Transverse colon (tissue), 4 donors: ENCODE data around the gene SOX5. TPM values are rescaled to one million over a fixed set of nuclear protein-coding genes. Genes with fewer than 3 reads are reported as not detected.
A peak's percentile ranks its signal among the peaks of the same experiment; 100 is the strongest.

ENCODE experiments used
- DNase-seq: peaks from one replicate; pipeline ENCODE4 v3.0.0-alpha.2; 2019
- H3K27ac ChIP-seq, 4 donors: fragments of 200-600 bp; sonication (generic); 2 replicates each; pipeline ENCODE4 v1.5.1; 2016 to 2018; ENCODE audit warnings: inconsistent platforms in 4 of 4
- H3K27me3 ChIP-seq: fragments of 200-600 bp; sonication (generic); 2 replicates; pipeline ENCODE4 v1.5.1; 2017; ENCODE audit warnings: inconsistent platforms
- H3K36me3 ChIP-seq, 4 donors: fragments of 200-600 bp; sonication (generic); 2 replicates each; pipeline ENCODE4 v1.5.1; 2017 to 2019; ENCODE audit warnings: inconsistent platforms in 4 of 4
- H3K4me1 ChIP-seq, 4 donors: fragments of 200-600 bp; sonication (generic); 2 replicates each; pipeline ENCODE4 v1.5.1; 2017 to 2020; ENCODE audit warnings: inconsistent platforms in 4 of 4
- H3K4me3 ChIP-seq, 4 donors: fragments of 200-600 bp; sonication (generic); 1 replicate in 1 of 4; 2 replicates in 3 of 4; pipeline versions ENCODE4 v1.5.1 to v1.6.1; 2017 to 2019; ENCODE audit warnings: inconsistent platforms in 4 of 4
- H3K9me3 ChIP-seq, 2 donors: fragments of 200-600 bp; sonication (generic); 2 replicates each; pipeline ENCODE4 v1.5.1; 2017 to 2019; ENCODE audit warnings: inconsistent platforms in 2 of 2
- CTCF ChIP-seq, 5 experiments: fragments of 200-600 bp in 3 of 5; fragments of 450-650 bp in 2 of 5; sonication (generic) in 3 of 5; IDR thresholded peaks; 1 replicate in 2 of 5; 2 replicates in 3 of 5; pipeline ENCODE4 v1.5.1; 2016 to 2017; ENCODE audit warnings: antibody characterized with exemption in 5 of 5, inconsistent platforms in 3 of 5, mild to moderate bottlenecking in 2 of 5, moderate library complexity in 1 of 5
- EP300 ChIP-seq: sonication (generic); formaldehyde crosslinking; IDR thresholded peaks from one replicate; pipeline ENCODE4 v1.6.1; 2017; ENCODE audit warnings: antibody characterized with exemption, low read depth
- POLR2A ChIP-seq: fragments of 450-650 bp; IDR thresholded peaks from one replicate; pipeline ENCODE4 v1.6.1; 2016; ENCODE audit warnings: antibody characterized with exemption, mild to moderate bottlenecking, moderate library complexity
- POLR2AphosphoS5 ChIP-seq, 3 donors: sonication (generic); formaldehyde crosslinking; IDR thresholded peaks; one replicate each; pipeline ENCODE4 v1.6.1; 2016; ENCODE audit warnings: antibody characterized with exemption in 3 of 3
- WGBS, 2 donors: methylation state at CpG; one replicate each; pipeline ENCODE4 v1.1.5; 2018; ENCODE audit warnings: low coverage in 1 of 2; 5-methylcytosine and 5-hydroxymethylcytosine counted together
- in situ Hi-C, 4 donors: fragments of 200-750 bp; cut with MboI; loops; one replicate each; pipeline versions ENCODE4 v1.15.0 to v1.15.1; 2017; ENCODE audit warnings: low sequenced_read_pairs in 3 of 4, low pct_ligation_motif_present in 1 of 4, low pct_unique_long_range_greater_than_20kb in 1 of 4
- intact Hi-C: fragments of 100-400 bp; cut with DNase I; formaldehyde crosslinking; loops from one replicate; pipeline ENCODE4 v1.15.1; 2023; ENCODE audit warnings: low total_unique reads
- total RNA-seq, 4 donors: library from RNA; depleted of rRNA; stranded (reverse); fragments of >200 nt; gene quantifications; one replicate each; pipeline ENCODE4 v1.1.0, GENCODE V29; 2016

SOX5 gene
- total RNA-seq, 4 donors from 2014 or later, result 1.00 to 9.8 (median 3.2) TPM

GRCh38 chr12:23621900-23622299 is 327.6 kb downstream of the SOX5 start:
- H3K27ac ChIP-seq, result no peak overlapping the region
- H3K27me3 ChIP-seq, result no peaks in the 10 kb centered on the region
- H3K4me3 ChIP-seq, result no peak overlapping the region
- in situ Hi-C loops, result no loop called here
- H3K36me3 ChIP-seq, result no peaks in the 10 kb centered on the region
- TF ChIP-seq POLR2AphosphoS5 (IDR thresholded peaks at IDR 0.05), result no peak
- TF ChIP-seq POLR2A, result no peak
- no peak for TF ChIP-seq CTCF (IDR thresholded peaks at IDR 0.05)
- TF ChIP-seq EP300, result no peak
- intact Hi-C loops, result no loop called here
- WGBS, 2 donors, result 37 to 45% methylated on average over 2 of the region's 2 CpGs
- no peaks in the 10 kb centered on the region for H3K9me3 ChIP-seq
- peaks cover 0 to 6% (median 3%) of the 10 kb centered on the region in 4 donors for H3K4me1 ChIP-seq
- no peak for DNase-seq

GRCh38 chr12:23618718-23619117 is 330.8 kb downstream of the SOX5 start:
- no peaks in the 10 kb centered on the region for H3K36me3 ChIP-seq
- in situ Hi-C loops (no loop called here), intact Hi-C loops (no loop called here)
- H3K27ac ChIP-seq, result no peak overlapping the region
- TF ChIP-seq POLR2A (no peak), EP300 (no peak), CTCF (IDR thresholded peaks at IDR 0.05) (no peak)
- no peak for DNase-seq
- H3K4me3 ChIP-seq, result no peak overlapping the region
- H3K4me1 ChIP-seq, result peaks cover 0 to 6% (median 3%) of the 10 kb centered on the region in 4 donors
- no peaks in the 10 kb centered on the region for H3K9me3 ChIP-seq
- H3K27me3 ChIP-seq, result no peaks in the 10 kb centered on the region
- 79 to 100% methylated on average over 1 of the region's 1 CpG for WGBS, 2 donors

GRCh38 chr12:23617749-23618148 is 331.7 kb downstream of the SOX5 start:
- DNase-seq, result no peak
- intact Hi-C loops (no loop called here), in situ Hi-C loops (no loop called here)
- TF ChIP-seq EP300 (no peak), CTCF (IDR thresholded peaks at IDR 0.05) (no peak), POLR2AphosphoS5 (IDR thresholded peaks at IDR 0.05) (no peak), POLR2A (no peak)
- Histone ChIP-seq H3K36me3 (no peaks in the 10 kb centered on the region), H3K4me1 (peaks cover 0 to 6% (median 3%) of the 10 kb centered on the region in 4 donors), H3K4me3 (no peak overlapping the region), H3K27ac (no peak overlapping the region), H3K27me3 (no peaks in the 10 kb centered on the region), H3K9me3 (no peaks in the 10 kb centered on the region)
- WGBS, 2 donors, result 77 to 82% methylated on average over 5 of the region's 5 CpGs

GRCh38 chr12:23614280-23614679 is 335.2 kb downstream of the SOX5 start:
- no peaks in the 10 kb centered on the region for H3K36me3 ChIP-seq
- WGBS, 2 donors, result 44 to 75% methylated on average over 1 to 2 of the region's 2 CpGs
- H3K27me3 ChIP-seq, result no peaks in the 10 kb centered on the region
- DNase-seq, result no peak
- intact Hi-C loops (no loop called here), in situ Hi-C loops (no loop called here)
- H3K9me3 ChIP-seq, result no peaks in the 10 kb centered on the region
- H3K4me1 ChIP-seq, result no peaks in the 10 kb centered on the region
- H3K4me3 ChIP-seq, result no peak overlapping the region
- H3K27ac ChIP-seq, result peak overlapping the region in 3 of 4 donors; percentile 5 to 63 (median 58)
- TF ChIP-seq EP300, result no peak
- TF ChIP-seq POLR2AphosphoS5 (IDR thresholded peaks at IDR 0.05), result peak in 1 of 3 donors; percentile 65
- no peak for TF ChIP-seq CTCF (IDR thresholded peaks at IDR 0.05)
- TF ChIP-seq POLR2A, result no peak
